HCEC 1CT (cell line): ENCODE data around the gene AUTS2.

Source experiments
- DNase-seq: peaks from one replicate; pipeline ENCODE4 v3.0.0-alpha.2; 2017

Gene AUTS2

GRCh38 chr7:70098905-70099672 is 500.8 kb downstream of the AUTS2 start:
- no peak for DNase-seq

- DNase-seq: no peak
Measured at GRCh38 chr7:70104243-70104642, 506.0 kb downstream of the AUTS2 start.

- DNase-seq: no peak
Measured at GRCh38 chr7:70113078-70113477, 514.8 kb downstream of the AUTS2 start.

- DNase-seq: no peak
Measured at GRCh38 chr7:70113536-70113935, 515.3 kb downstream of the AUTS2 start.

GRCh38 chr7:70114806-70115205 is 516.5 kb downstream of the AUTS2 start:
- no peak for DNase-seq

GRCh38 chr7:70116244-70116643 is 518.0 kb downstream of the AUTS2 start:
- DNase-seq: no peak

GRCh38 chr7:70116867-70117266 is 518.6 kb downstream of the AUTS2 start:
- DNase-seq: no peak

- DNase-seq: no peak
Measured at GRCh38 chr7:70120851-70121250, 522.6 kb downstream of the AUTS2 start.

- no peak for DNase-seq
Measured at GRCh38 chr7:70131817-70132216, 533.5 kb downstream of the AUTS2 start.

GRCh38 chr7:70132226-70132851 is 534.1 kb downstream of the AUTS2 start:
- DNase-seq: no peak

- DNase-seq: no peak
Measured at GRCh38 chr7:70132852-70133690, 534.8 kb downstream of the AUTS2 start.

GRCh38 chr7:70134029-70134770 is 535.9 kb downstream of the AUTS2 start:
- DNase-seq: no peak

- no peak for DNase-seq
Measured at GRCh38 chr7:70135656-70136055, 537.4 kb downstream of the AUTS2 start.

GRCh38 chr7:70137126-70137525 is 538.9 kb downstream of the AUTS2 start:
- DNase-seq: no peak

GRCh38 chr7:70142247-70142932 is 544.1 kb downstream of the AUTS2 start:
- DNase-seq: no peak

- no peak for DNase-seq
Measured at GRCh38 chr7:70143075-70144044, 545.1 kb downstream of the AUTS2 start.

- DNase-seq: no peak
Measured at GRCh38 chr7:70148997-70149396, 550.7 kb downstream of the AUTS2 start.

GRCh38 chr7:70152313-70152712 is 554.0 kb downstream of the AUTS2 start:
- DNase-seq: no peak

- DNase-seq: no peak
Measured at GRCh38 chr7:70153933-70154332, 555.7 kb downstream of the AUTS2 start.

GRCh38 chr7:70154521-70155180 is 556.4 kb downstream of the AUTS2 start:
- no peak for DNase-seq

- DNase-seq: no peak
Measured at GRCh38 chr7:70156057-70156456, 557.8 kb downstream of the AUTS2 start.
